PC-9 (cell line): ENCODE data around the gene FIZ1.

ENCODE experiments used
- CTCF ChIP-seq: fragments of 200-600 bp; sonication (generic); conservative IDR thresholded peaks from 2 replicates; pipeline ENCODE4 v1.6.1; 2017; ENCODE audit warnings: mixed run types, antibody characterized with exemption, mild to moderate bottlenecking, moderate library complexity
- EZH2 ChIP-seq: fragments of 200-600 bp; sonication (generic); IDR thresholded peaks from 2 replicates; pipeline ENCODE4 v1.8.0; 2017; ENCODE audit warnings: antibody characterized with exemption, low read depth

GRCh38 chr19:55625004-55625326, 25.6 kb upstream of the FIZ1 start:
- TF ChIP-seq CTCF, result no peak
- no peak for TF ChIP-seq EZH2
